Colonic mucosa (tissue), 4 donors: ENCODE measurements around the gene XKR3. TPM values are rescaled to one million over a fixed set of nuclear protein-coding genes. Genes with fewer than 3 reads are reported as not detected.

Experiments
- DNase-seq: peaks from one replicate; pipeline ENCODE4 v3.0.0-alpha.2; 2020
- H3K27ac ChIP-seq: fragments of 200-600 bp; one replicate; pipeline ENCODE4 v1.8.0; 2021
- H3K27me3 ChIP-seq: fragments of 200-600 bp; one replicate; pipeline ENCODE4 v1.8.0; 2021
- H3K36me3 ChIP-seq: fragments of 200-600 bp; one replicate; pipeline ENCODE4 v1.8.0; 2021
- H3K4me1 ChIP-seq: fragments of 200-600 bp; one replicate; pipeline ENCODE4 v1.8.0; 2021; ENCODE audit warnings: mild to moderate bottlenecking
- H3K4me3 ChIP-seq: fragments of 200-600 bp; one replicate; pipeline ENCODE4 v1.8.0; 2021
- H3K9ac ChIP-seq, 2 donors: one replicate each; pipeline ENCODE4 v1.7.0; 2013; ENCODE audit warnings: control low read depth in 2 of 2, low read depth in 2 of 2, low read length in 2 of 2
- H3K9me3 ChIP-seq: fragments of 200-600 bp; one replicate; pipeline ENCODE4 v1.8.0; 2021
- CTCF ChIP-seq: fragments of 200-600 bp; IDR thresholded peaks from one replicate; pipeline ENCODE4 v1.8.0; 2022; ENCODE audit warnings: antibody characterized with exemption, mild to moderate bottlenecking
- intact Hi-C: fragments of 100-400 bp; cut with DNase I; formaldehyde crosslinking; loops from one replicate; pipeline ENCODE4 v1.14.1; 2022
- total RNA-seq, 2 donors: library from RNA; stranded (reverse); fragmentation: NEBNext Ultra II Directional in 1 of 2; extraction: Animal tissue kit (Norgen Biotek cat#: 25700) in 1 of 2; gene quantifications; one replicate each; pipeline ENCODE4 v1.2.1, GENCODE V29; 2021
- donor health status: healthy.
- donor health status: DM: no; HTN: no; CAD: no.
- donor health status: DM: no; HTN: no; CAD: no.

XKR3 gene
- total RNA-seq, 2 donors from 2014 or later, result not detected

- intact Hi-C loops, result no loop called here
Measured at GRCh38 chr22:16815073-16815472, 10.1 kb downstream of the XKR3 start.

GRCh38 chr22:16810188-16810802, 14.9 kb downstream of the XKR3 start:
- H3K27ac ChIP-seq, result no peak overlapping the region
- no peak overlapping the region for H3K4me3 ChIP-seq
- no peaks in the 10 kb centered on the region for H3K36me3 ChIP-seq
- H3K9me3 ChIP-seq, result peaks cover 3% of the 10 kb centered on the region
- no peak overlapping the region for H3K9ac ChIP-seq
- no peak for TF ChIP-seq CTCF
- intact Hi-C loops, result no loop called here
- DNase-seq, result no peak
- H3K4me1 ChIP-seq, result no peaks in the 10 kb centered on the region
- no peaks in the 10 kb centered on the region for H3K27me3 ChIP-seq

More at GRCh38 chr22:16815073-16815472, 10.1 kb downstream of the XKR3 start:
- TF ChIP-seq CTCF, result no peak
- Histone ChIP-seq H3K9me3 (peaks cover 3% of the 10 kb centered on the region), H3K36me3 (no peaks in the 10 kb centered on the region), H3K4me3 (no peak overlapping the region), H3K9ac (no peak overlapping the region), H3K4me1 (no peaks in the 10 kb centered on the region), H3K27ac (no peak overlapping the region), H3K27me3 (no peaks in the 10 kb centered on the region)
- DNase-seq, result no peak

GRCh38 chr22:16808744-16809143, 16.5 kb downstream of the XKR3 start:
- DNase-seq, result no peak
- no peaks in the 10 kb centered on the region for H3K9me3 ChIP-seq
- no peak overlapping the region for H3K9ac ChIP-seq
- TF ChIP-seq CTCF, result no peak
- no peaks in the 10 kb centered on the region for H3K27me3 ChIP-seq
- intact Hi-C loops, result no loop called here
- no peaks in the 10 kb centered on the region for H3K36me3 ChIP-seq
- H3K4me1 ChIP-seq, result no peaks in the 10 kb centered on the region
- no peak overlapping the region for H3K27ac ChIP-seq
- no peak overlapping the region for H3K4me3 ChIP-seq

GRCh38 chr22:16807109-16807508, 18.1 kb downstream of the XKR3 start:
- H3K36me3 ChIP-seq, result no peaks in the 10 kb centered on the region
- H3K27me3 ChIP-seq, result no peaks in the 10 kb centered on the region
- no peaks in the 10 kb centered on the region for H3K4me1 ChIP-seq
- intact Hi-C loops, result no loop called here
- no peak overlapping the region for H3K27ac ChIP-seq
- TF ChIP-seq CTCF, result no peak
- no peak for DNase-seq
- H3K9ac ChIP-seq, result no peak overlapping the region
- H3K9me3 ChIP-seq, result no peaks in the 10 kb centered on the region
- H3K4me3 ChIP-seq, result no peak overlapping the region

GRCh38 chr22:16806401-16806800, 18.8 kb downstream of the XKR3 start:
- Histone ChIP-seq H3K36me3 (no peaks in the 10 kb centered on the region), H3K4me1 (no peaks in the 10 kb centered on the region), H3K9ac (no peak overlapping the region), H3K4me3 (no peak overlapping the region), H3K27me3 (no peaks in the 10 kb centered on the region), H3K27ac (no peak overlapping the region), H3K9me3 (no peaks in the 10 kb centered on the region)
- no peak for TF ChIP-seq CTCF
- intact Hi-C loops, result no loop called here
- no peak for DNase-seq
